HG02763 (cell line): ENCODE data around the gene IMPA2.

Experiments used
- ATAC-seq: cut with Tn5 transposase; IDR thresholded peaks from one replicate; pipeline ENCODE4 v1.9.1; 2021; ENCODE audit warnings: mild to moderate bottlenecking, moderate library complexity; ENCODE audit not compliant: unreplicated experiment

Gene IMPA2

GRCh38 chr18:12006488-12006840, 25.2 kb downstream of the IMPA2 start:
- no peak for ATAC-seq

DNA sequence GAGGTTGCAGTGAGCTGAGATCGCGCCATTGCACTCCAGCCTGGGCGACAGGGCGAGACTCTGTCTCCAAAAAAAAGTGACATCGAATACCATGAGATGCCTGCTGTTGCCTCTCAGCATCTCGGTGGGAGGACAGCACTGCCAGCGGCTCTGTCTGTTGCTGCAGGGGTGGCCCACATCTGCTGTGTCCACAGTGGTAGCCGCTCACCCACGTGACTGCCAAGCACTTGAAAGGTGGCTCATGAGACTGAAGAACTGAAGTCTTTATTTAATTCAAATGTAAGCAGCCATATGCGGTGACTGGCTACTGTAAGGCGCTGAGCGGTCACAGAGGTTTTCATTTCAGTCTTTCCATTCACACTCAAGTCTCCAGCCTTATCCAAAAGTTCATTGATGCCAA, 25.8 kb downstream of the IMPA2 start:
- no peak for ATAC-seq

DNA sequence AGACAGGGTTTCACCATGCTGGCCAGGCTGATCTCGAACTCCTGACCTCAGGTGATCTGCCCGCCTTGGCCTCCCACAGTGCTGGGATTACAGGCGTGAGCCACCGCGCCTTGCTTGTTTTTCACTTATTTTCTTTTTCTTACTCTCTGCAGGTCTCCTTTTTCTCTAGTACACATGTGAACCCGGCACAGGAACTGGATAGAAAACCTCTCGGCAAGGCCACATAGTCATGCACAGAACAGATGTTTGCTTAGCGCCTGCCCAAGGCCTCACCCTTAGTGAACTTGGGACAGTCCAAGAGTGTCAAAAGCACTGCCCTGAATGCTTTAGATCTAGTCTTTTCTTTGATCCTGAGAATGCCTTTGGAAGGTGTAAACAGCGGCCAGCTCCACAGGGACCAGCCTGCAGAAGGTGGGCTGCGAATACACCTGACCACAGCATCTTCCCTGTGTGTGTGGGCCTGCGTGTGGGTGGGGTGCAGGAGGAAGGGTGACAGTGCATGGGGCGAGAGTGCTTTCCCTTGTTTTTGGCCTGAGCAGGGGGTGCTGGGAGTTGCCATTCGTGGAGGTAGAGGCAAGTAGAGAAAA, 27.0 kb downstream of the IMPA2 start:
- no peak for ATAC-seq

DNA sequence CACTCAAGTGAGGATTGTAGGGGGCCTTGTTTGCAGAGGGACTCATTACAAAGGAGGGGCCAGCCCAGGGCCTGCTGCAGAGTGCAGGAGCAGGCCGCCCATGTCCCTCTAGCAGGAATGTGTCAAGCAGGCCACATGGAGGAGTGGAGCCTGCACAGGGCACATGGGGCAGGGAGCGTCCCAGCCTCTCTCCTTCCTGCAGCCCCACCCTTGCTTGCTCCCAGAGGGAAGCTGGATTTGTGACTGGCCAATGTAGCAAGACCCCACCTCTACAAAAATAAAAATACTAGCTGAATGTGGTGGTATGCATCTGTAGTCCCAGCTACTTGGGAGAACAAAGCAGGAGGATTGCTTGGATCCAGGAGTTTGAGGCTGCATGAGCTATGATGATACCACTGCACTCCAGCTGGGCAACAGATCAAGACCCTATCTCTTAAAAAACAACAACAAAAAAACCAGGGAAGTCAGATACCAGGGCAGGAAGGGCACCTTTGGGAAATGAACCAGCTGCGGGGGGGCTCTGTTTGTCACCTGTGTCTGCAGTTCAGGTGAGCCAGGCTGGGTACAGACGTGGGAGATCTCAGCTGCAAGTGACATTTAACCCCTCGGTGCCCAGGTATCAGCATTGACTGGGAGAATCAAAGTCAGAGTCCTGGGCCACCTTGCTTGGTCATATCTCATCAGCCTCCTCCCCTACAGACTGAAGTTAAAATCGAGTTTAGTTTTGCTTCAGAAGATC, 27.7 kb downstream of the IMPA2 start:
- ATAC-seq: no peak

DNA sequence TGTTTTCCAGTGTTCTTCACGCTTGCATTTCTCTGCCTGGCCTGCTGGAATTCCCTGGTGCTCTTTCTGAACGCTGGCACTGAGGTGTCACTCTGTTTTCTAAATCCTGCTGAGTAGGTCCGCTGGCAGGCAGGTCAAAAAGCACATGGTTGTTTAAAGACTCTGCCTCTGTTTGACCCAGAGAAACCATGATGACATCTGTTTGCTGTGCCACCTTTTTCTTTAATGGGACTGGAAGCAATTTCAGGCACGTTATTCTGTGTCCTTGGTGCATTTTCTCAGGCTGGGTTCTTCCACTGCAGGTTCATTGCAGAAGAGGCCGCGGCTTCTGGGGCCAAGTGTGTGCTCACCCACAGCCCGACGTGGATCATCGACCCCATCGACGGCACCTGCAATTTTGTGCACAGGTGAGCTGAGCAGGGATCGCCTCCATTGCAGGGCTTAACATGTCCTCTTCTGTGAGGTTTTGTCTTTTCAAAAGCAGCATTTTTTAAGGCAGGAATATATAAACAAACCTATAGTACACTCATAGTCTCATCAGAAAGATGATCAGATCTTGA, 28.4 kb downstream of the IMPA2 start:
- no peak for ATAC-seq

DNA sequence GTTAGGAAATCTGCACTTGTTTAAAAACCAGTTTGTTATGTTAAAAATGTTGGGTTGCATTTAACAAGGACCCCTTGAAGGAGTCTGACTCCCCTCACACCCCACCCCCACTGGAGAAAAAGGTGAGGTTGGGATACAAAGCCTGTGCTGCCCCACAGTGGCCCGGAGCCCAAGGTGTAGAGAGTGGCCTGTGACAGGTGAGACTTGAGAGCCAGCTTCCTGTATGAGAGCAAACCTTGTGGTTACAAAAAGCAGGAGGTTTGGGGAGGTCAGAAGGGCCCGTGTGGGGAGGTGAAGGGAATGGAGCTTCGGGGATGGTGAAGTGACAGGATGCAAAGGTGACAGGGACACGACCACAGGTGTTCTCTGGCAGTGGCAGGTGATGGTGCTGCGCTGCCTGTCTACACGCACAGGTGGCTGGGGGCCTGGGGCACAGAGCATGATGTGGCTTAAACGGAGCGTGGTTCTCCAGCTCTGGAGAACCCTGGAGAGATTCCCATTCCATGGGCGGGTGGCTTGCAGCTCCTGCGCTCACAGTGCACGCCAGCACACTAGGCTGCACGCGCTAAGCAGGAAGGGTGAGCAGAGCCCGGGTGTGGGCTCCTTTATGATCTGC, 29.0 kb downstream of the IMPA2 start:
- no peak for ATAC-seq

- no peak for ATAC-seq
These were observed 30.1 kb downstream of the IMPA2 start for GRCh38 chr18:12011199-12011956.

- no peak for ATAC-seq
These were observed 30.7 kb downstream of the IMPA2 start for GRCh38 chr18:12011957-12012549.

- no peak for ATAC-seq
These were observed 31.4 kb downstream of the IMPA2 start for GRCh38 chr18:12012697-12013096.

DNA sequence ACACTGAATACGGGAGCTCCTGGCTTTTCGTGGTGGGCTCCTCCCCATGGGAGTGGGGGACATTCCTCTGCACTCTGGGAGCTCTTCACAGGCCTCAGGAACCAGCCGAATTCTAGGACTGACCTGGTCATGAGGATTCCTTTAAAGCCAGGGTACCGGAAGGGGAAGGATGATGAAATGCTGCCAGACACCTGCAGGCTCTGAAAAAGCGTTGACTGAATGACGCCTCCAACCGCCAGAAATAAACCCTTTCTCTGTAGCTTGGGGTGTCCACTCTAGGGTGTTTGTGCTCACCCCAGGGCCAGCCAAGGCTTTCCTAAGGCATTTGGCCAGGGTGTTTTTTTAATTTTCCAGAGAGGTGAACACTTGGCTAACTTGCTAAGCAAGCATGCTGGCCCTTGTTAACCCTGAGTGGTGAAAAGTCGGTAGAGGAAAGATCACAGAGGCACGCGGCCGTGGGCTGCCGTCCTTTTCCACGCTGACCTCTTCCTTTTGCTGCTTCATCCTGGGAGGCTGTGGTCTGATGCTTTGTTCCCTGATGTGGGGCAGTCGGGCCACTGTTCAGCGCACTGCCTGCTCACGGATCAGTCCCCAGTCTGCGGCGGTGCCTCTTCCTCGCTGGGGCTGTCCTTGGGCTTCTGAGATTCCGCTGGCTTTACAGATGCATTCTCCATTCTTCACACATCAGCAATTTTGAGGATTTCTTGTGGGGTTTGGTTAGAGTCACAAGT, 32.0 kb downstream of the IMPA2 start:
- no peak for ATAC-seq

- ATAC-seq: no peak
These were observed 32.8 kb downstream of the IMPA2 start for GRCh38 chr18:12014086-12014485.

- no peak for ATAC-seq
These were observed 33.5 kb downstream of the IMPA2 start for GRCh38 chr18:12014521-12015415.

DNA sequence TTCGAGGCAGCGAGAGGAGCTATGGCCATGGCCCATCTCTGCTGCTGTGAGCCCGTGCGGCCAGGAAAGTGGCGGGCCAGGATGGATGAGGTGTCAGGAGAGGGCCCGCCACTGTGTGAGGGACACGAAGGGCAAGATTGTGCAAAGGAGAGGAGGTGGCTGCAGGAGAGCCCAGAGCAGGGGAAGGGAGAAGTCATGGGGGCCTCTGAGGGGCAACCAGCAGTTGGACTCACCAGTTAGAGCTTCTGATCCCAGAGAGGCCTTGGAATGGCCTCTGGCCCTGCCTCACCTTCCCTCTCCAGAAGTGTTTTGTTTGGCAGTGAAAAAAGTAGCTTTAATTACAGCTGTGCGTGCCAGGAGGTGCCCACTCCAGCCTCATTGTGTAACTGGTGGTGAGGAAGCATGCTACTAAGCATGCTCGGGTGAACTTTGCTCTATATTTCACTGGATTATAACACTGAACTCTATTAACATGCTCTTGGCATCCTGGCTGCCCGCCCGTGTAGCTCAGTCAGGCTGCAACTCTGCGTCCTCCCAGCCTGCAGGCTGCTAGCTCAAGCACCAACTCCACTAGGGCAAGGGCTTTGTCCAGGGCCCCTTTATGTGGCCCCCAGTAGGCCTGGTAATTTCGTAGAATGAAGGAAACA, 34.2 kb downstream of the IMPA2 start:
- ATAC-seq: no peak

DNA sequence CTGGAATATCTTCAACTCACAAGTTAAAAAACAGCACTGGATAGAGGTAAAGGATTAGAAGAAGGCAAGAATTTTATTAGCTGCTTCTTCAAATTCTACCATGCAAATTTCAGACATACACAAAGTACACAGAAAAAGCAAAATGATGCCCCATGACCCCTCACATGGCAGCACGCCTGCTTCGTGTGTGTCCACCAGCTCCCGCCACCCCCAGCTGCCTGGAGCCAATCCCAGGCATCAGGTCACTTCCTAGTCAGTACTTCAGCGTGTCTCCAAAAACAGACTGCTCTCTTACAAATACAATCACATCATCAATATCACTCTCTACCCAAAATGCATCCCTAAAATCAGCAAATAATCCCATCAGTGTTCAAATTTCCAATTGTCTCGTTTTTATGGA, 35.8 kb downstream of the IMPA2 start:
- ATAC-seq: no peak

GRCh38 chr18:12018861-12019260, 37.6 kb downstream of the IMPA2 start:
- ATAC-seq: no peak

DNA sequence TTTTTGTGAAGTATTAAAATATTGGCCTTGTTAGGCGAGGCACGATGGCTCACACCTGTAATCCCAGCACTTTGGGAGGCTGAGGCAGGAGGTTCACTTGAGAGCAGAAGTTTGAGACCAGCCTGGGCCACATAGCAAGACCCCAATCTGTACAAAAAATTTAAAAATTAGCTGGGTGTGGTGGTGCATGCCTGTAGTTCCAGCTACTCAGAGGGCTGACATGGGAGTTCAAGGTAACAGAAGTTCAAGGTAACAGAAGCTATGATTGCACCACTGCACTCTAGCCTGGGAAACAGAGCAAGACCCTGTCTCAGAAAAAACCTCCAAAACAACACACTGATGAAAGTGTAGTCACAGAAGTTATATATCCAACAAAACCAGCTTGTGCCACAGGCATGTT, 39.8 kb downstream of the IMPA2 start:
- ATAC-seq: no peak

DNA sequence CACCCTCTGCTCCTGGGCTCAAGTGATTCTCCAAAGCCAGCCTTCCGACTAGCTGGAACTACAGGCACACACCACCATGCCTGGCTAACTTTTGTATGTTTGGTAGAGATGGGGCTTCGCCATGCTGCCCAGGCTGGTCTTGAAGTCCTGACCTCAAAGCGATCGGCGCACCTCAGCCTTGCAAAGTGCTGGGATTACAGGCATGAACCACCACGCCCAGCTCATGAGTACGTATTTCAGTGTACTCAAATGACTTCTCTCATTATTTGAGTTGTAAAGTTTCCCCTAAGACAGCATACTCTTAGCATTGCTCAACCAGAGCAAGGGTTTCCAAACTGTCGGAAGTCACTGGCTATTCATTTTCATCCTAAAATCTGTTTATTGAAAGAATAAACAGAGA, 40.3 kb downstream of the IMPA2 start:
- no peak for ATAC-seq

GRCh38 chr18:12023375-12023774, 42.1 kb downstream of the IMPA2 start:
- no peak for ATAC-seq

DNA sequence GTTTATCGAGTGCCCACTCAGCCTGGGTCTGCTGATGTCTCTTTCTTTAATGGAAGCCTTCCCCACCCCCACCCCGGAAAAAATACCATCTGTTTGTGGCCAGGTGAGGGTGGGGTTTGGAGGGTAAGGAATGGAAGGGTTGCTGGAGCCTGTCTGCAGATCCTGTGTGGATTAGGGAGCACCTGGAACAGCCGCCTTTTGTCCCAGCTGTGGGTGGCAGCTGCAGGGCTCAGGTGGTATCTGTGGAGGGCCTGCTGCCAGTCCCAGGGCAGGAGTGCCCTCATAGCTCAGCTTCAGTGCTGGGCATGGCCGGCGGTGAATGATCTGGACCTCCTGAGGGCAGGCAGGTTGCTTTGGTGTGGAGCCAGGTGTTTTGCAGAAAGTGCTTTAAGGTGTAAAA, 45.3 kb downstream of the IMPA2 start:
- no peak for ATAC-seq
